Epidermal melanocyte (primary cell): ENCODE results near the gene CCDC120.

Experiments
- DNase-seq: peaks from one replicate; pipeline ENCODE4 v3.0.0; 2011; ENCODE audit warnings: low spot score; ENCODE audit not compliant: insufficient read length

The CCDC120 gene

GRCh38 chrX:49100704-49101628, 42.2 kb downstream of the CCDC120 start:
- DNase-seq: peak; percentile 97

GRCh38 chrX:49101629-49101984, 42.8 kb downstream of the CCDC120 start:
- DNase-seq: no peak

DNA sequence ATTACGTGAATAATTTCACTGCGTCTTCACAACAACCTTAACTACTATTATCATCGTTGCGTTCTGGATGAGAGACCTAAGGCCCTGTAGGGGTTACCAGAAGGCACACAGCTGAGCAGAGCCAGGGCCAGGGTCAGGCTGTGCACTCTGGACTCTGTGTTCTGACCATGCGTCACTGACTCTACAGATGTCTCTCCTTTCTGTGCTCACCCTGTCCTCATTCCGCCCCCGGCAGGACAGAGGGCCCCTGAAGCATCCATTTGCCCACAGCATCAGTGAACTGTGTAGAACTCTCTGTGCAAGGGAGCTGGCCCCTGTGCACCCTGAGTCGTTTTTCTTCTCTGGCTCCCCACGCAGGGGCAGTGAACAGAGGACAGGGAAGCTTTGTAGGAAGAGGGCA, 43.4 kb downstream of the CCDC120 start:
- DNase-seq: no peak

GRCh38 chrX:49103637-49104036, 44.8 kb downstream of the CCDC120 start:
- DNase-seq: no peak

GRCh38 chrX:49106296-49106695, 47.5 kb downstream of the CCDC120 start:
- DNase-seq: no peak

- DNase-seq: no peak
These were observed 48.1 kb downstream of the CCDC120 start for GRCh38 chrX:49106930-49107329.

- DNase-seq: no peak
These were observed 49.8 kb downstream of the CCDC120 start for GRCh38 chrX:49108641-49109040.

DNA sequence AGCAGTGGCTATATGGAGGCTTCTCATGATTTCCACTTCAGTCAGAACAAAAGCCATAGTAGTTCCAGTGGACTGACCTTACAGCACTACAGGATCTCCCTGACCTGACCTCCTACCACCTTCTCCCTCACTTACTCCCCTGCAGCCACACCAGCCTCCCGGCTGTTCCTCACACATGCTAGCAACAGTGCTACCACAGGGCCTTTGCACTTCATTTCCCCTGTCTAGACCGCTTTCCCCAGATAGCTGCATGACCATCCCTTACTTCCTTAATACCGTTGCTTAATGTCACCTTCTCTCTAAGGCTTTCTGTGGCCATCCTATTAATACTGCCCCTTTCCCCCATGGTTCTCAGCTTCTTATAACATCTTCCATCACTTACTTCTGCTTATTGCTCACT, 51.6 kb downstream of the CCDC120 start:
- no peak for DNase-seq

- DNase-seq: no peak
These were observed 53.0 kb downstream of the CCDC120 start for GRCh38 chrX:49111791-49112190.

- no peak for DNase-seq
These were observed 57.3 kb downstream of the CCDC120 start for GRCh38 chrX:49116076-49116475.

DNA sequence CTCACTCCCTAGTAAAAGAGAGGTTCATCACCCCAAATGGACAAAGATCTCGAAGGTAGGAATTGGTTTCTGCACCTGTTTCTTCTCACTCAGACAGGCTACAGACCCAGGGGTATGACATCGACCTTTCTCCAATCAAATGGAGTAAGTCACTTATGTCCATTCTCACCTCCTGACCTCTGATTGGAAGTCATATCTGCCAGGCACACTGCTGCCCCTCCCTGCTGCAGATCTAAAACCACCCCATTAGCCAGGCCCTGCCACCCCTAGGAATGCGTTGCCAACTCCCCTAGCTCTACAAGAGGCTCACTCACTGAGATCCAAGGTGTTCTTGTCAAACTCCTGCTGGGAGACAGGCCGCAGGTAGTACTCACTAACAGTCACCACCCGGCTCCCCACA, 57.9 kb downstream of the CCDC120 start:
- DNase-seq: no peak

GRCh38 chrX:49117581-49117980, 58.8 kb downstream of the CCDC120 start:
- DNase-seq: no peak
